Right lobe of liver (tissue), 4 donors: ENCODE results near the gene ZBTB9.

ENCODE experiments used
- CTCF ChIP-seq, 4 donors: fragments of 200-600 bp in 3 of 4; fragments of 450-650 bp in 1 of 4; IDR thresholded peaks; one replicate each; pipeline versions ENCODE4 v1.5.1 to v1.8.0; 2016 to 2022; ENCODE audit warnings: antibody characterized with exemption in 4 of 4, mild to moderate bottlenecking in 2 of 4
- POLR2A ChIP-seq: fragments of 450-650 bp; IDR thresholded peaks from one replicate; pipeline ENCODE4 v1.6.1; 2017; ENCODE audit warnings: antibody characterized with exemption, mild to moderate bottlenecking
- donor health status: DM: no; HTN: no; CAD: no.
- donor health status: DM: no; HTN: no; CAD: no.
- donor health status: DM: no; HTN: yes; CAD: no.

- TF ChIP-seq CTCF (IDR thresholded peaks at IDR 0.05) (no peak), POLR2A (no peak)
These were observed 37.7 kb downstream of the ZBTB9 start for GRCh38 chr6:33492093-33492492.
